Measurements from ENCODE around the gene PDE7B. TPM values are rescaled to one million over a fixed set of nuclear protein-coding genes. Genes with fewer than 3 reads are reported as not detected.

Gene PDE7B
- total and polyA plus RNA-seq, 10 donors = 0.54 to 4.6 (median 1.5) TPM

GRCh38 chr6:136020691-136021090 is 169.2 kb downstream of the PDE7B start:
- Histone ChIP-seq H3K27me3 (replicated peaks in 1 of 7) (no peaks in the 10 kb centered on the region), H3K27ac (no peak overlapping the region), H3K4me3 (no peak overlapping the region), H3K36me3 (no peaks in the 10 kb centered on the region), H3K4me1 (no peaks in the 10 kb centered on the region), H3K9me3 (no peaks in the 10 kb centered on the region)
- intact Hi-C loops (cut with DNase I; ENCODE audit: low total_unique reads) = no loop called here
- WGBS, 5 donors = 87 to 95% (median 89%) methylated on average over 2 of the region's 2 CpGs
- TF ChIP-seq POLR2A (IDR thresholded peaks at IDR 0.05) (no peak), CTCF (IDR thresholded peaks at IDR 0.05 in 8 of 11, conservative IDR thresholded peaks at IDR 0.05 in 3 of 11) (no peak)
- DNase-seq = no peak

GRCh38 chr6:136022224-136022874 is 170.8 kb downstream of the PDE7B start:
- no peaks in the 10 kb centered on the region for H3K27me3 ChIP-seq (replicated peaks in 1 of 7)
- no peak overlapping the region for H3K4me3 ChIP-seq
- 68 to 87% (median 77%) methylated on average over 3 of the region's 3 CpGs for WGBS, 5 donors
- TF ChIP-seq POLR2A (IDR thresholded peaks at IDR 0.05) = no peak
- no peak for TF ChIP-seq POLR2AphosphoS5 (IDR thresholded peaks at IDR 0.05)
- no peak for TF ChIP-seq CTCF (IDR thresholded peaks at IDR 0.05 in 8 of 11, conservative IDR thresholded peaks at IDR 0.05 in 3 of 11)
- no peaks in the 10 kb centered on the region for H3K9me3 ChIP-seq
- intact Hi-C loops (cut with DNase I; ENCODE audit: low total_unique reads) = no loop called here
- no peaks in the 10 kb centered on the region for H3K4me1 ChIP-seq
- no peak for DNase-seq
- H3K36me3 ChIP-seq = no peaks in the 10 kb centered on the region
- no peak overlapping the region for H3K27ac ChIP-seq

- TF ChIP-seq POLR2AphosphoS5 (IDR thresholded peaks at IDR 0.05) (no peak), CTCF (IDR thresholded peaks at IDR 0.05 in 8 of 11, conservative IDR thresholded peaks at IDR 0.05 in 3 of 11) (no peak), POLR2A (IDR thresholded peaks at IDR 0.05) (no peak)
- 76 to 91% (median 85%) methylated on average over 4 of the region's 4 CpGs for WGBS, 5 donors
- Histone ChIP-seq H3K36me3 (no peaks in the 10 kb centered on the region), H3K27me3 (replicated peaks in 1 of 7) (no peaks in the 10 kb centered on the region), H3K4me3 (no peak overlapping the region), H3K4me1 (no peaks in the 10 kb centered on the region), H3K27ac (no peak overlapping the region), H3K9me3 (no peaks in the 10 kb centered on the region)
- DNase-seq = no peak
- intact Hi-C loops (cut with DNase I; ENCODE audit: low total_unique reads) = no loop called here
Measured at GRCh38 chr6:136024711-136025110, 173.2 kb downstream of the PDE7B start.

GRCh38 chr6:136025736-136026135 is 174.2 kb downstream of the PDE7B start:
- WGBS, 5 donors = 59 to 76% (median 74%) methylated on average over 2 of the region's 2 CpGs
- H3K4me3 ChIP-seq = no peak overlapping the region
- H3K27me3 ChIP-seq (replicated peaks in 1 of 7) = no peaks in the 10 kb centered on the region
- intact Hi-C loops (cut with DNase I; ENCODE audit: low total_unique reads) = no loop called here
- no peaks in the 10 kb centered on the region for H3K4me1 ChIP-seq
- no peak for DNase-seq
- H3K9me3 ChIP-seq = no peaks in the 10 kb centered on the region
- H3K36me3 ChIP-seq = no peaks in the 10 kb centered on the region
- TF ChIP-seq POLR2A (IDR thresholded peaks at IDR 0.05) (no peak), CTCF (IDR thresholded peaks at IDR 0.05 in 8 of 11, conservative IDR thresholded peaks at IDR 0.05 in 3 of 11) (no peak), POLR2AphosphoS5 (IDR thresholded peaks at IDR 0.05) (no peak)
- H3K27ac ChIP-seq = no peak overlapping the region
